GM21515 (cell line): ENCODE results near the gene MST1R.
A peak's percentile ranks its signal among the peaks of the same experiment; 100 is the strongest.

Experiments
- ATAC-seq: cut with Tn5 transposase; IDR thresholded peaks from one replicate; pipeline ENCODE4 v1.9.1; 2021; ENCODE audit not compliant: unreplicated experiment

MST1R gene

GRCh38 chr3:49879721-49880120 is 24.0 kb downstream of the MST1R start:
- ATAC-seq, result no peak

- ATAC-seq, result no peak
These were observed 25.0 kb downstream of the MST1R start for GRCh38 chr3:49878686-49879085.

GRCh38 chr3:49877716-49878115 is 26.0 kb downstream of the MST1R start:
- no peak for ATAC-seq

GRCh38 chr3:49876567-49876966 is 27.1 kb downstream of the MST1R start:
- ATAC-seq, result no peak

- ATAC-seq, result no peak
These were observed 30.1 kb downstream of the MST1R start for GRCh38 chr3:49873623-49874022.

- ATAC-seq, result no peak
These were observed 30.8 kb downstream of the MST1R start for GRCh38 chr3:49872801-49873281.

GRCh38 chr3:49871531-49872153 is 32.0 kb downstream of the MST1R start:
- no peak for ATAC-seq

- ATAC-seq, result no peak
These were observed 34.0 kb downstream of the MST1R start, which contains the start of gene CAMKV for GRCh38 chr3:49869525-49870126. TSS of gene CAMKV (minus strand) at chr3:49869906. CDS start at chr3:49862388, 7,518 bp downstream.

GRCh38 chr3:49868862-49869466 is 34.7 kb downstream of the MST1R start:
- ATAC-seq, result no peak

GRCh38 chr3:49867871-49868321 is 35.8 kb downstream of the MST1R start:
- no peak for ATAC-seq

- no peak for ATAC-seq
These were observed 36.3 kb downstream of the MST1R start for GRCh38 chr3:49867400-49867799.

- no peak for ATAC-seq
These were observed 38.4 kb downstream of the MST1R start for GRCh38 chr3:49865198-49865784.

GRCh38 chr3:49864505-49864904 is 39.2 kb downstream of the MST1R start:
- no peak for ATAC-seq

- no peak for ATAC-seq
These were observed 43.9 kb downstream of the MST1R start for GRCh38 chr3:49859576-49860305.

- ATAC-seq, result peak; percentile 95
These were observed 47.3 kb downstream of the MST1R start, which contains the start of gene TRAIP for GRCh38 chr3:49856181-49857005. TSS of gene TRAIP (minus strand) at chr3:49856564. CDS start at chr3:49856453, 111 bp downstream.

GRCh38 chr3:49855662-49856061 is 48.0 kb downstream of the MST1R start:
- no peak for ATAC-seq

- ATAC-seq, result no peak
These were observed 58.0 kb downstream of the MST1R start for GRCh38 chr3:49845694-49846093.

GRCh38 chr3:49844464-49845183 is 59.0 kb downstream of the MST1R start:
- no peak for ATAC-seq

GRCh38 chr3:49842843-49843517 is 60.7 kb downstream of the MST1R start:
- no peak for ATAC-seq
